ENCODE measurements around the gene MRPL58. TPM values are rescaled to one million over a fixed set of nuclear protein-coding genes. Genes with fewer than 3 reads are reported as not detected.

The MRPL58 gene
- total and polyA plus RNA-seq, 3 experiments from 2014 or later, result 48.0 to 68.8 (median 65.5) TPM

DNA sequence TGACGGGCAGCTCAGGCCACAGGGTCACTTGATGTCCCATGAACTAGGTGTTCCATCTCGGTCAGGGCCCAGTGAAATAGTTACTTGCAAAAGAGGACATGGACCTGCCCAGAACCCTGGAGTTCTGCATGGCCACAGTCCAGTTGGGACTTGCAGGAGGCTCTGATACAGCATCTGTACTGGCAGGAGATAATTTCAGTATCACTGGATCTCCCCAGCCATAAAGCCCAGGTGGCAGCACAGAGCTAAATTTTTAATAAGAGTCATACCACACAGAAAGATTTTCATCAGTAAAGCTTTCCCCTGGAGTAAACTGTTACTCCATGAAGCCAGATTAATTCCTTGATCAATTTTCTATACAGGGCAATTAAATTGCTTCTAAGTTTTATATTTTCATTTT, 57.3 kb downstream of the MRPL58 start:
- H3K27me3 Mint-ChIP-seq, result no peaks in the 10 kb centered on the region
- H3K36me3 ChIP-seq (ENCODE audit: insufficient read depth, low read length), result peaks cover 2% of the 10 kb centered on the region
- POLR2A ChIA-PET, result no interaction called here
- H3K9me3 ChIP-seq (ENCODE audit: low read length), result no peaks in the 10 kb centered on the region
- peaks cover 9% of the 10 kb centered on the region for H3K4me1 ChIP-seq (ENCODE audit: insufficient read depth, low read length)
- DNase-seq, result no peak
- peak overlapping the region in 2 of 8 donors; percentile 15 to 57 for H3K27ac Mint-ChIP-seq
- no peaks in the 10 kb centered on the region for H3K9me3 Mint-ChIP-seq
- CTCF ChIA-PET, result interaction anchor here (0.7 to 2.1 kb wide), 3 partner anchors 10 to 45 kb away, joined by 4 to 8 read pairs (median 7); no protein-coding TSS in a partner anchor
- peaks cover 12 to 16% (median 12%) of the 10 kb centered on the region in 3 donors for H3K4me1 Mint-ChIP-seq
- no peak overlapping the region for H3K4me3 ChIP-seq (ENCODE audit: low read length)
- H3K36me3 Mint-ChIP-seq, result peaks cover 0 to 3% (median 0%) of the 10 kb centered on the region in 3 donors
- no peak overlapping the region for H3K27ac ChIP-seq (ENCODE audit: low read depth, low read length)
- H3K27me3 ChIP-seq (ENCODE audit: insufficient read depth, low read length, poor library complexity, severe bottlenecking), result no peaks in the 10 kb centered on the region
- H3K4me3 Mint-ChIP-seq, result no peak overlapping the region

Other genes with a start within 250 kb of the MRPL58 start
- gene NAT9, start 236.3 kb upstream of the MRPL58 start, total RNA-seq, result 10 to 100 TPM; 42.7 to 44.5 TPM
- 17.1 TPM for gene NAT9, start 236.3 kb upstream of the MRPL58 start, polyA plus RNA-seq
- gene GRIN2C, start 152.8 kb upstream of the MRPL58 start, total RNA-seq, result not detected
- gene GRIN2C, start 152.8 kb upstream of the MRPL58 start, polyA plus RNA-seq, result not detected
- 10 to 100 TPM; 32.9 to 33.3 TPM for gene FDXR, start 139.7 kb upstream of the MRPL58 start, total RNA-seq
- gene FDXR, start 139.7 kb upstream of the MRPL58 start, polyA plus RNA-seq, result 6.4 TPM
- not detected for gene FADS6, start 119.0 kb upstream of the MRPL58 start, total RNA-seq
- gene FADS6, start 119.0 kb upstream of the MRPL58 start, polyA plus RNA-seq, result not detected
- not detected for gene USH1G, start 89.4 kb upstream of the MRPL58 start, total RNA-seq
- gene USH1G, start 89.4 kb upstream of the MRPL58 start, polyA plus RNA-seq, result not detected
- not detected for gene OTOP2, start 88.4 kb upstream of the MRPL58 start, total RNA-seq
- gene OTOP2, start 88.4 kb upstream of the MRPL58 start, polyA plus RNA-seq, result not detected
- gene OTOP3, start 76.8 kb upstream of the MRPL58 start, total RNA-seq, result not detected
- gene OTOP3, start 76.8 kb upstream of the MRPL58 start, polyA plus RNA-seq, result not detected
- 1 to 10 TPM in 1 of 2 experiments, under 1 TPM in 1; 0.91 to 2.3 TPM for gene HID1, start 39.9 kb upstream of the MRPL58 start, total RNA-seq
- gene HID1, start 39.9 kb upstream of the MRPL58 start, polyA plus RNA-seq, result 5.2 TPM
- gene CDR2L, start 25.0 kb upstream of the MRPL58 start, total RNA-seq, result 1 to 10 TPM; 1.5 to 1.7 TPM
- gene CDR2L, start 25.0 kb upstream of the MRPL58 start, polyA plus RNA-seq, result 0.06 TPM
- 100 to 1,000 TPM; 179 to 198 TPM for gene ATP5PD, start 34.3 kb downstream of the MRPL58 start, total RNA-seq
- 345 TPM for gene ATP5PD, start 34.3 kb downstream of the MRPL58 start, polyA plus RNA-seq
- gene KCTD2, start 34.6 kb downstream of the MRPL58 start, total RNA-seq, result 10 to 100 TPM; 22.2 to 23.8 TPM
- 8.0 TPM for gene KCTD2, start 34.6 kb downstream of the MRPL58 start, polyA plus RNA-seq
- 1 to 10 TPM; 1.3 to 1.9 TPM for gene SLC16A5, start 75.3 kb downstream of the MRPL58 start, total RNA-seq
- 0.82 TPM for gene SLC16A5, start 75.3 kb downstream of the MRPL58 start, polyA plus RNA-seq
- 10 to 100 TPM; 15.2 to 15.9 TPM for gene ARMC7, start 97.3 kb downstream of the MRPL58 start, total RNA-seq
- gene ARMC7, start 97.3 kb downstream of the MRPL58 start, polyA plus RNA-seq, result 4.0 TPM
- gene NT5C, start 119.1 kb downstream of the MRPL58 start, total RNA-seq, result 10 to 100 TPM; 75.7 to 84.8 TPM
- gene NT5C, start 119.1 kb downstream of the MRPL58 start, polyA plus RNA-seq, result 42.3 TPM
- gene JPT1, start 141.8 kb downstream of the MRPL58 start, total RNA-seq, result 100 to 1,000 TPM; 189 to 200 TPM
- gene JPT1, start 141.8 kb downstream of the MRPL58 start, polyA plus RNA-seq, result 123 TPM
- gene SUMO2, start 170.3 kb downstream of the MRPL58 start, total RNA-seq, result 100 to 1,000 TPM; 653 to 687 TPM
- 405 TPM for gene SUMO2, start 170.3 kb downstream of the MRPL58 start, polyA plus RNA-seq
- 100 to 1,000 TPM; 147 to 152 TPM for gene NUP85, start 193.0 kb downstream of the MRPL58 start, total RNA-seq
- gene NUP85, start 193.0 kb downstream of the MRPL58 start, polyA plus RNA-seq, result 39.0 TPM
- gene GGA3, start 248.9 kb downstream of the MRPL58 start, total RNA-seq, result 10 to 100 TPM; 73.2 to 75.1 TPM
- 17.6 TPM for gene GGA3, start 248.9 kb downstream of the MRPL58 start, polyA plus RNA-seq
- 100 to 1,000 TPM; 101 to 102 TPM for gene MRPS7, start 249.2 kb downstream of the MRPL58 start, total RNA-seq
- 123 TPM for gene MRPS7, start 249.2 kb downstream of the MRPL58 start, polyA plus RNA-seq

Data from CD8-positive, alpha-beta memory T cell (primary cell).